Measurements from ENCODE around the gene NTMT1. TPM values are rescaled to one million over a fixed set of nuclear protein-coding genes. Genes with fewer than 3 reads are reported as not detected.

The NTMT1 gene
- total RNA-seq, 1 donor: 27.6 TPM

DNA sequence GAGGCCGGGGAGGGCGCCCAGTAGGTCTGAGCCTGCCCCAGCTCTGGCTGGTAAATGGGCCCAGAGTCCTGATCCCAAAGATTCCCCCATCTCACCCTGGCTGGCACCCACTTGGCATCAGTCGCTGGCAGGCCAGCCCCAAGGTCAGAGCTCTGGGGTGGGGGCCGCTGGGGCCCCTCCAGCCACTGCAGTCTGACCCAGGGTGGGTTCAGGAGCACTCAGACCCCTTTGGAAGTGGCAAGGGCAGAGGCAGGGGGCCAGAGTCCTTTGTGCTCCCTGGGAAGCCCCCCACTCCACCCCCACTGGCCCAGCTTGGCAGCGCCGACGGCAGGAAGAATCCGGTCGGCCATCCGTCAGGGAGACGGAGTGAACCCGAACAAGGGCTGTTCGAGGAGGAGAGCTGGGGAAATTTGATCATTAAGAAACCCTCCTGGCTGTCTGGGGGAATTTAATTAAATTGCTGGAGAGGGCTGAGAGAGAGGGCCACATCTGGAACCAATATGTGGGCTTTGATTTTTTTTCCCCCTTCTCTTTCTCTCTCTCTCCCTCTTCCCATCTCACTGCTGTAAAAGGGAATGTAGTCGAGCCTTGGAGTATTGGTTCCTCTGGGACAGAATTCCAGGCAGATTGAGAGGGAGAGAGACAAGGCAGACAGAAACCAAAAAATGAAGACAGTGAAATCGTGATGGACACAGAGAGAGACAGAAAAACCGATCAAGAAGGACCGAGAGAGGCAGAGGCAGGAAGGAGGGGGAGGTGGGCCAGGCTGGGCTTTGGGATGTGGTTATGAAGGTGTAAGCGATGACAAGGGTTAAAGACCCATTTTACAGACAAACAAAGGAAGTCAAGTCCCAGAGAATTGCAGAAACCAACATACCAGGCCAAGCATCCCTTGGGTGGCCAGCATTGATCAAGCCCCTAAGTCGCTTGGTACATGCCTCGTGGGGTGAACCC is 24.0 kb downstream of the NTMT1 start:
- TF ChIP-seq, protein P1, sequence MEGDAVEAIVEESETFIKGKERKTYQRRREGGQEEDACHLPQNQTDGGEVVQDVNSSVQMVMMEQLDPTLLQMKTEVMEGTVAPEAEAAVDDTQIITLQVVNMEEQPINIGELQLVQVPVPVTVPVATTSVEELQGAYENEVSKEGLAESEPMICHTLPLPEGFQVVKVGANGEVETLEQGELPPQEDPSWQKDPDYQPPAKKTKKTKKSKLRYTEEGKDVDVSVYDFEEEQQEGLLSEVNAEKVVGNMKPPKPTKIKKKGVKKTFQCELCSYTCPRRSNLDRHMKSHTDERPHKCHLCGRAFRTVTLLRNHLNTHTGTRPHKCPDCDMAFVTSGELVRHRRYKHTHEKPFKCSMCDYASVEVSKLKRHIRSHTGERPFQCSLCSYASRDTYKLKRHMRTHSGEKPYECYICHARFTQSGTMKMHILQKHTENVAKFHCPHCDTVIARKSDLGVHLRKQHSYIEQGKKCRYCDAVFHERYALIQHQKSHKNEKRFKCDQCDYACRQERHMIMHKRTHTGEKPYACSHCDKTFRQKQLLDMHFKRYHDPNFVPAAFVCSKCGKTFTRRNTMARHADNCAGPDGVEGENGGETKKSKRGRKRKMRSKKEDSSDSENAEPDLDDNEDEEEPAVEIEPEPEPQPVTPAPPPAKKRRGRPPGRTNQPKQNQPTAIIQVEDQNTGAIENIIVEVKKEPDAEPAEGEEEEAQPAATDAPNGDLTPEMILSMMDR (IDR thresholded peaks at IDR 0.05; ENCODE audit: insufficient read depth, low read length): no peak
- no peak overlapping the region for H3K4me3 ChIP-seq (ENCODE audit: low read depth, low read length)
- no peak for DNase-seq (ENCODE audit: low read depth)

DNA sequence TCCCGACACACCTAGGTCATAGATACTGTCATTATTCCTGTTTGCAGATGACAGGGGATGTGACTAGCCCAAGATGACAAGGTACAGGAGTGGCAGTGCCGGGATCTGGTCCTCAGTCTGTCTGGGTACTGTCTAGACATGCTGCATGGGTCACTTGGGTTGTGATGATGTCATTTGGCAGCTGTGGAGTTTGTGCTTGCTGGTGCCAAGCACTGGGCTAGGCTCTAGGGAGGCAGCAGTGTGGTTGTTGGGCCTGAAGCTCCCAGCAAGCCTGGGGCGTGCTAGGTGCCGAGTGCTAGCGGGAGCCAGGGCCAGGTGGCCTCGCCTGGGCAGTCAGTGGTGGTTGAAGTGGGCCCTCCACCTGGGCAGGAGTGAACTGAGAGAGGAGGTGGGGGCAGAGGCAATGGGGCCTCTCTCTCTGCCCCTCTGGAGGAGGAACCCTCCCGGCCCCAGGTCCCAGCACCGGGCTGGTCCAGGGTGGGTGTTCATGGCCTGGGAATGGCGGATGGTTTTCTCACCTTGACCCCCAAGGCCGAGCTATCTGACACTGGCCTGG is 24.8 kb downstream of the NTMT1 start:
- no peak overlapping the region for H3K4me3 ChIP-seq (ENCODE audit: low read depth, low read length)
- DNase-seq (ENCODE audit: low read depth): no peak
- TF ChIP-seq, protein P1 (IDR thresholded peaks at IDR 0.05; ENCODE audit: insufficient read depth, low read length): no peak

DNA sequence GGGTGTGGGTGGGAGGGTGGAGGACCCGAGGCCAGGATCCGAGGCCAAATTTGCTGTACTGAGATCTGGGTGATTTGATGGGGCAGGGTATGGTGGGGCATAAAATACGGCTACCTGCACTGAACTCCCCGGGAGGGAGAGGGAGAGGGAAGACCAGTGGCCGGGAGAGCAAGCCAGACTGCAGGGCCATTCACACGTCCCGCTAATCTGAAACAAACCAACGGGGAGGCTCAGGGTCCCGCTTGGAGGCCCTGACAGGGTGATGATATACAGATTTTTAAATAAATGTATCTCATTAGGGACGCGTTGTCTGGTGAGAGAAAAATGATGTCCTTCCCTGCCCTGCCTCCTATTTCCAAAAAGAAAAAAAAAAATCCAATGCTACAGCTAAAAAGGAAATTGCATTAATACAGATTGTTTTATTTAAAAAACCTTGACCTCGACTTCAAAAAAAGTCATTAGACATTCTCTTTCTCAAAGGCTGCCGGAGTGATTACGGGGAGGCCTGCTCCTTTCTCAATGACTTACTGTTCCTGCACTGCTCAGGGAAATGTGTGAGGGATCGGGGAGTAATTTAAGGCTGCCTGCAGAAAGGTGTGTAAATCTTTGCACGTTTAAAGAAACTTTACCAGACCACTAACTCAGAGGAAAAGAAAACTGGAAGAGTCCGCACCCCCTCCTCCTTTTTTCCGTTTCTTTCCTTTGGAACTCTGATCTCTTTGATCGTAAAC is 28.0 kb downstream of the NTMT1 start:
- DNase-seq (ENCODE audit: low read depth): no peak
- TF ChIP-seq, protein P1 (IDR thresholded peaks at IDR 0.05; ENCODE audit: insufficient read depth, low read length): no peak
- H3K4me3 ChIP-seq (ENCODE audit: low read depth, low read length): no peak overlapping the region

DNA sequence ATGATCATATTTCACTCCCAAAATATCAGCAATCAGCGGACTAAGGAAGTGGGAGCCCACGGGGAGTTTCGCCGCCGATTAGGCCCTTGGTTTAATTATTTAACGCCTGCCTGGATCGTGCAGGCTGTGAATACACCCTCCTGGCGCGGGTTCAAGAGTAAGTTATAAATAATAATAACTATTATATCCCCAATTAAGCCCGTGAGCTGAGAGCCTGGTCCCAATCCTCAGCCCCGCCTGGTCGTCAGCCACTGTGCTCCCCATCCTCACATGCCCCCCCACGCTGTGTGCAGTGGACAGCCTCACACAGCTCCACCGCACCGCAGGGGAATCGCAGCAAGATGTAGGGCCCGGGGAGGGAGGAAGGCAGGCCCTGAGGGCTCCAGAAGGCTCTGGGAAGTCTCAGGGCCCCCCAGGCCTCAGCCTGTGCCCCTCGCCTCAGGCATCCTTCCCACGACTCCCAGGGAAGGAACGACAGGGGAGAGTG is 28.6 kb downstream of the NTMT1 start:
- no peak overlapping the region for H3K4me3 ChIP-seq (ENCODE audit: low read depth, low read length)
- TF ChIP-seq, protein P1 (IDR thresholded peaks at IDR 0.05; ENCODE audit: insufficient read depth, low read length): no peak
- DNase-seq (ENCODE audit: low read depth): no peak

DNA sequence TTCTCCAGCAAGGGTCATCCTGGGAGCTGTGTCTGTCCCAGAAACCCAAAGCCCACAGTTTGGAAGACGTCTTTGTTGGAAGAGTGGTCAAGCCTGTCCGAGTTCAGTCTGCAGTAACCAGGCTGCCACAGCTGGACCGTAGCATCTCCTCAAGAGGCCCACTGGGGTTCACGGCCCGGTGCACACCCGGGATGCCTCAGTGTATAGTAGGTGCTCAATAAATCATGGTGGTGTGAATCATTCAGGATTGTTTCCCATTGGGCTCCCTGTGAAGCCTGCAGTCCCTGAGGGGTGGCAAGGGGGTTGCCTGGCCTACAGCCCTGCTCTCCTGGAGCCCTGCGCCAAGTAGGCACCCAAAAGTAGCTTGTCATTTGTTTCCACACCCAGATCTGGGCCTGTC is 29.2 kb downstream of the NTMT1 start:
- TF ChIP-seq, protein P1 (IDR thresholded peaks at IDR 0.05; ENCODE audit: insufficient read depth, low read length): no peak
- DNase-seq (ENCODE audit: low read depth): no peak
- no peak overlapping the region for H3K4me3 ChIP-seq (ENCODE audit: low read depth, low read length)

DNA sequence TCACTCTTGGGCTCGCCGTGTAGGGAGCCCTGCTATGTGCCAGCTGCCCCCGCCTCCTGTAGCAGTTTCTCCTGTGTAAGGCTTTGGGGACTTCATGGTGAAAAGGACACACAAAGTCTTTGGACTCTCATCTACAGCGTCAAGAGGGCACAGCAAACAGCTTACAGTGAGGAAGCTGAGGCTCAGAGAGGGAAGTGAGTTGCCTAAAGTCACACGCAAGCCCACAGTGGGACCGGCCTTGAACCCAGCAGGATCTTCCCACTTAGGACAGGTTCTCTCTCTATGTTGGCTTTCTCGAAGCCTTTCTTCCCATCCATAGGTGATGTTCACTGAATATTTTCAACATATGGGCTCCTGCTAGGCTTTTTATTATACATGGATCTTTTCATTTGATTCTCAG is 29.7 kb downstream of the NTMT1 start:
- no peak for DNase-seq (ENCODE audit: low read depth)

More for the DNA sequence above, 29.7 kb downstream of the NTMT1 start:
- TF ChIP-seq, protein P1 (IDR thresholded peaks at IDR 0.05; ENCODE audit: insufficient read depth, low read length): no peak
- H3K4me3 ChIP-seq (ENCODE audit: low read depth, low read length): no peak overlapping the region

All from fibroblast of the aortic adventitia (primary cell).